GM12872 (cell line): Measurements from ENCODE around the gene PPP1R12C.

Source experiments
- CTCF ChIP-seq: IDR thresholded peaks from 3 replicates; pipeline ENCODE4 v1.5.1; 2011; ENCODE audit warnings: low read depth, mild to moderate bottlenecking, low read length, moderate library complexity; ENCODE audit not compliant: insufficient read depth

PPP1R12C gene

GRCh38 chr19:55086730-55087541 lies 30.5 kb downstream of the PPP1R12C start:
- no peak for TF ChIP-seq CTCF

GRCh38 chr19:55085923-55086715 lies 31.3 kb downstream of the PPP1R12C start:
- no peak for TF ChIP-seq CTCF

GRCh38 chr19:55084416-55084815 lies 33.0 kb downstream of the PPP1R12C start:
- no peak for TF ChIP-seq CTCF

- no peak for TF ChIP-seq CTCF
Measured at GRCh38 chr19:55083004-55083850, 34.2 kb downstream of the PPP1R12C start.

GRCh38 chr19:55082020-55082851 lies 35.2 kb downstream of the PPP1R12C start:
- no peak for TF ChIP-seq CTCF

- no peak for TF ChIP-seq CTCF
Measured at GRCh38 chr19:55081770-55082019, 35.7 kb downstream of the PPP1R12C start.
